ENCODE results near the gene HSPG2.
"Not testable (repeated sequence)": the region's sequence is repeated elsewhere in the genome, so short reads cannot be mapped to it uniquely, and the experiment has no call there.

The HSPG2 gene

DNA sequence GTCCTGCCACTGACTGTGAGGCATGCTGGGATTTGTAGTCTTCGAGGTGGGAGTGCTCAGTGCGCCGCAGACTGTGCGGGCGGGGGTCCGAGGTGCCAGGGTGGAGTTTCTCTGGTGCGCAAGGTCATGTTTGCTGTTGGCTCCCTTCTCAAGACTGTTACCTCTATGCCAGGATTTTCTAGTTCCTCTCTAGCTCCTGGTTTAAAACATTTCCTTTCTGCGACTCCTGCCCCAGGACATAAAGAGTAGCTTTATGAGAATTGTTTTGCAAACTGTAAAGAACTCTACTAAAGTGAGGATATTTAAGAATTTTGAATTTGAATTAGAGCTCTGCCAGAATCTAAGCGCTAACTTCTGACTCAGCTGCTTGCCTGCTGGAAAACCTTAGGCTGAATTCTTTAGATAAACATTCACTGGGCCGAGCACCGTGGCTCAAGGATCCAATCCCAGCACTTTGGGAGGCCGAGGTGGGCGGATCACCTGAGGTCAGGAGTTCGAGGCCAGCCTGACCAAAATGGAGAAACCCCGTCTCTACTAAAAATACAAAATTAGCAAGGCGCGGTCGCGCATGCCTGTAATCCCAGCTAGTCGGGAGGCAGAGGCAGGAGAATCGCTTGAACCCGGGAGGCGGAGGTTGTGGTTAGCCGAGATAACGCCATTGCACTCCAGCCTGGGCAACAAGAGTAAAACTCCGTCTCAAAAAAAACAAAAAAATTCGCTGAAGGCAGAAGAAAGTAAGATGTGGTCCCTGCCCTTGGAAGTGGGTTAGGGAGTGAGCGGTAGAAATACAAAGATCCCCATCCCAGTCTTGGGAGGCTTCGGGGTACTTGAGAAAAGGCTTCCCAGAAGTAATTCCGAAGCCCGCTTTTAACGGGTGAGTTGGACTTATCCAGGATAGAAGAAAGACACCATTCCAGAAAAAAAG is 153.2 kb downstream of the HSPG2 start:
- DNase-seq (ENCODE audit: low spot score), result no peak

GRCh38 chr1:21782868-21783678 is 154.0 kb downstream of the HSPG2 start, which contains the start of gene USP48:
USP48 (minus strand) TSS chr1:21783149; CDS start chr1:21782957, 192 bp downstream.
- DNase-seq (ENCODE audit: low spot score), result peak; percentile 96

DNA sequence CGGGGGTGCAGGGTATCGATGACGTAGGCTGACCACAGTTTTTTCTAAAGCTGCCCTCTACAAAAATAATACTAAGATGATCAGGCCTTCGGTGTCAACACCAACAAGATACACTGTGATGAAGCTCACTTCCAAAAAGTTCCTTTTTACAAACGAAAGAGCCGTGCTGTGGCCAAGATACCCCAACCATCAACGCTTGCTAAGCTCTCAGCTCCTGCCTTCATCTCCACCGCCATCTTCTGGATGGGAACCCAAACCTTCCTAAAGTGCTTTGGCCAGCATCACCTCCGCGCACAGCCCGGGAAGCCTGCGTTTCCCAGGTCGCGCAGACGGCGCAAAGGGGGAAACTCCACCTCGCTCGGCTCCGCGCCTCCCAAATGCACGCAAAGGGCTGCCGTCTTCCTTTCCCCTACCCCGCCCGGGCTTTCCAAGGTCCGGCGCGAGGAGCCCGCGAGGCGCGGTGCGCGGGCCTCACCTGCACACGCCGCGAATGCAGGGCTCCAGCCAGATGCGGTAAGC is 154.7 kb downstream of the HSPG2 start:
- DNase-seq (ENCODE audit: low spot score), result peak; percentile 61

- no peak for DNase-seq (ENCODE audit: low spot score)
Observed at GRCh38 chr1:21781815-21782348, 155.2 kb downstream of the HSPG2 start.

GRCh38 chr1:21779613-21780521 is 157.2 kb downstream of the HSPG2 start:
- no peak for DNase-seq (ENCODE audit: low spot score)

- DNase-seq (ENCODE audit: low spot score), result no peak
Observed at GRCh38 chr1:21778405-21778727, 158.7 kb downstream of the HSPG2 start.

DNA sequence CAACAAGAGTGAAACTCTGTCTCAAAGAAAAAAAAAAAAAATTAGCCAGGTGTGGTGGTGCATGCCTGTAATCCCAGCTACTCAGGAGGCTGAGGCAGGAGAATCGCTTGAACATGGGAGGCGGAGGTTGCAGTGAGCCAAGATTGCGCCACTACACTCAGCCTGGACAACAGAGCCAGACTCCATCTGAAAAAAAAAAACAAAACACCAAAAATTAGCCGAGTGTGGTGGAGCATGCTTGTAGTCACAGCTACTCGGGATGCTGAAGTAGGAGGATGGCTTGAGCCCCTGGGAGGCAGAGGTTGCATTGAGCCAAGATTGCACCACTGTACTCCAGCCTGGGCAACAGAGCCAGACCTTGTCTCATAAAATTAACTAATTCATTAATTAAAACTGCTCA is 160.2 kb downstream of the HSPG2 start:
- DNase-seq (ENCODE audit: low spot score), result not testable (repeated sequence)

DNA sequence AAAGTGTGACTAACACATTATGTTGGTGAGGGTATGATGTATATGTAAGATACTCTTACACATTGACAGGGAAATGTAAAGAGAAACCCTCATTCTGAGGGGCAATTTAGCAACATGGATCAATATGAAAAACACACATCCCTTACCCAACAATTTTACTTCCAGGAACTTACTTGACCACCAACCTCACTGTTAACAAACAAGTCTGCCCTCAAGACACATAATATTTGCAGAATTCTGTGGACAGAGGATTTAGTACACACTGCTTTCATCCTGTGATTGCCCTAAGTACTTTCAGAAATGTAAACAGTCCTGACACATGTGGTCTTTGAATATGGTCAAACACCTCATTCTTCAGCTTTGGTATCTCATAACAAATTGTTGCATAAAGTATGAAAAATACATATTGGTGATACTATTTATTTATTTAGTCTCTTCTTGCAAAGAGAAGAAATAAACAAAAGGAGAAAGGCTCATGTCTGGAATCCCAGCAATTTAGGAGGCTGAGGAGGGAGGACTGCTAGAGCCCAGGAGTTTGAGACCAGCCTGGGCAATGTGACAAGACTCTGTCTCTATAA is 161.0 kb downstream of the HSPG2 start:
- no peak for DNase-seq (ENCODE audit: low spot score)

- no peak for DNase-seq (ENCODE audit: low spot score)
Observed at GRCh38 chr1:21775550-21775914, 161.6 kb downstream of the HSPG2 start.

DNA sequence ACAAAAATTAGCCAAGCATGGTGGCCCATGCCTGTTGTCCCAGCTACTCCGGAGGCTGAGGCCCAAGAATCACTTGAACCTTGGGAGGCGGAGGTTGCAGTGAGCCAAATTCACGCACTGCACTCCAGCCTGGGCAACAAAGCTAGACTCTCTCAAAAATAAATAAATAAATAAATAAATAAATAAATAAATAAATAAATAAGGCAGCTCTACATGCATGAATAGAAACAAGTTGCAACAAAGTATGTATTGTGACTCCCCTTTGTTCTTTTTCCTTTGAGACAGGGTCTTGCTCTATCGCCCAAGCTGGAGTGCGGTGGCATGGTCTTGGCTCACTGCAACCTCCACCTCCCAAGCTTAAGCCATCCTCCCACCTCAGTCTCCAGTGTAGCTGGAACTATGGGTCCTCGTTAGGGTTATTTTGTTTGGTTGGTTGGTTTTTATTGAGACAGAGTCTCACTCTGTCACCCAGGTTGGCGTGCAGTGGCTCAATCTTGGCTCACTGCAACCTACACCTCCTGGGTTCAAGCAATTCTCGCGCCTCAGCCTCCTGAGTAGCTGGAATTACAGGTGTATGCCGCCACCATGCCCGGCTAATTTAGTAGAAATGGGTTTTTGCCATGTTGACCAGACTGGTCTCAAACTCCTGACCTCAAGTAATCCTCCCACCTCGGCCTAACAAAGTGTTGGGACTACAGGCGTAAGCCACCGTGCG is 162.1 kb downstream of the HSPG2 start:
- DNase-seq (ENCODE audit: low spot score), result no peak

DNA sequence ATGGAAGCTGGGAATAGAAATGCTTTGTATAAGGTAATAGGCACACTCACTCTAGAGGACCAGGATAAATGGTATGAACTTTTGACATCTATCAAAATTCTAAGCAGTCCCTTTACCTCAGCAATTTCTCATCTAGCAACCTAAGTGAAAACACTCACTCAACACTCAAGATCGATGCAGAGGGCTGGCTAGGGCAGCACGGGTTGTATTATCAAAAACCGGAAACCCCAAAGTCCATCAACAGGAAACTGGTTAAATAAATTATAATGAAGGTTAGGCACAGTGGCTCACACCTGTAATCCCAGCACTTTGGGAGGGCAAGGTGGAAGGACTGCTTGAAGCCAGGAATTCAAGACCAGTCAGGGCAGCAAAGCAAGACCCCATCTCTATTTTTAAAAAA is 163.5 kb downstream of the HSPG2 start:
- no peak for DNase-seq (ENCODE audit: low spot score)
